GM21367 (cell line): ENCODE results near the gene TBC1D26.
"Not testable (repeated sequence)": the region's sequence is repeated elsewhere in the genome, so short reads cannot be mapped to it uniquely, and the experiment has no call there.

Experiments used
- ATAC-seq: cut with Tn5 transposase; IDR thresholded peaks from one replicate; pipeline ENCODE4 v1.9.1; 2021; ENCODE audit not compliant: unreplicated experiment

Gene TBC1D26

GRCh38 chr17:15742921-15743320 lies 10.8 kb downstream of the TBC1D26 start:
- no peak for ATAC-seq

GRCh38 chr17:15744074-15744676 lies 12.1 kb downstream of the TBC1D26 start:
- no peak for ATAC-seq

DNA sequence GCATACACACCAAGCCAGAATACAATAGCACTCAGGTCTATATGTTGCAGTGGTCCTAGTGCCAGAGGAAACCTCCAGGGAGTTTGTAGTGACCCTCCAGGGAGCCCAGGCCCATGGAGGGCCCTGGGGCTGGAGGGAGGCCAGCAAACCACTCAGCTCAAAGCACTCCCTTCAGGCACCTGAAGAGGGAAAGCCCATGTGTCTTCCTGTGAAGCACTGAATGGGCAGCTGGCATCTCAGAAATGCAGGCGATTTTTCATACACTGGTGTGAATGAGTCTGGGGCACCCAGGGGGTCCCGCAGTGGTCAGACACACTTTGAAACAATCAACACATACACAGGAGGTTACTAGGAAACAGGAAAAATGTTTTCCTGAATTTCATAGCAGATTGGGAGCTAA lies 12.8 kb downstream of the TBC1D26 start:
- ATAC-seq = no peak

DNA sequence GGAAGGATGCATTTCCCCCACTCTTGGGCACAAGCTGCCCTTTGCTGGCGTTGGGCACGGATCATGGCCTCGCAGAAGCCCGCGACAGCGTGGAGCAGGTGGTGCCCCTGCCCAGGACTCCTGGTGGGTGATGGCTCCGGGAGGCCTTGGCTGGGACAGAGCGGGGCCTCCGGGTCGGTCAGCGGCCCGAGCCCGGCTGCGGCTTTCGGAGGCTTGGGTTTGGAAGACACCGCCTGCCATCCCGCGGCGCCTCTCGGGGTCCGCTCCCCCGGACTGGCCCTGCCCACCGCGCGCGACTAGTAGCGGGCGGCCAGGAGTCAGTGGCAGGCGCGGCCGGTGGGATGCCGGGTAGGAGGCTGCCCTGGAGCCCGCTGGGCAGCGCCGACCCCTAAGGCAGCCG lies 17.3 kb downstream of the TBC1D26 start:
- not testable (repeated sequence) for ATAC-seq

DNA sequence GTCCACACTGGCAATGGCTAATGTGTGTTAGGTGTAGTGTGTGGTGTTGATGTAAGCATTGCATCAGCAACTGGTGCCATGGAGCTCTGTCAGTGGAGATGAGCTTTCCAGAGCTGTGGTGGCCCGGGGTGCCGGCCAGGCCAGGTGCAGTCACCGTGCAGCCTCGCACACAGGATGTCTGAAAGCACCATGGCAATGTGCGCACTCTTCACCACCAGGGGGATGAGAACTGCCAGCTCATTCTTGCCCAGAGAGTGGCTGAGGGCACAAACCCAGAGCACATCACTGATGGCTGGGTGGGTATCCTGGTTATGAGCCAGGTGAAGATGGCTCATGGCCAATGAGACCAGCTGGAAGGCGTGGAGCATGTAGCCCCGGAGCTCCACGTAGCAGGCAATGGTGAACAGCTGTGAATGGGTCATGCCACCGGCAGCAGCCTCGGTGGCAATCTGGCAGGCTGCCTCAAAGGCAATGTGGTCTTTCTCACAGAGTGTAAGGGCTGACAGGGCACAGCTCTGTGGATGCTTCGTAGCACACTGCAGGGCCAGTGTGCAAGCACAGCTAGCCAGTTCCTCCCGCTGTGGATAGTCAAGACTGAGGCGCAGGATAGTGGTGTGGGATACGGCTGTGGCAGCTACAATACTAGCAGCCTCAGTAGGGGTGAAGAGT lies 36.9 kb downstream of the TBC1D26 start:
- not testable (repeated sequence) for ATAC-seq

- ATAC-seq = not testable (repeated sequence)
These were observed 38.6 kb downstream of the TBC1D26 start for GRCh38 chr17:15770679-15771078.

GRCh38 chr17:15776871-15777270 lies 44.8 kb downstream of the TBC1D26 start:
- no peak for ATAC-seq

DNA sequence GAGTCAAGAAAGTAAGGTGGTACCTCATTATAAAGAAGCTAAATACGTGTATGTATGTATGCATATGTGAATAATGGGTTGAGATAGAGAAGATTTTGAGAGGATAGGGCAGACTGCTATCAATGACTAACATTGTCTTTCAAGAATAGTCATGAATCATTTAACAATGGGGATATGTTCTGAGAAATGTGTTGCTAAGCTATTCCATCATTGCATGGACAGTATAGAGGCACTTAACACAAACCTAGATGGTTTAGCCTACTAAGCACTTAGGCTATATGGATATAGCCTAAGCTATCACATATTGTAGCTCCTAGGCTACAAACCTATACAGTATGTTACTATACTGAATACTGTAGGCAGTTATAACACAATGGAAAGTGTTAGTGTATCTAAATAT lies 45.2 kb downstream of the TBC1D26 start:
- no peak for ATAC-seq

DNA sequence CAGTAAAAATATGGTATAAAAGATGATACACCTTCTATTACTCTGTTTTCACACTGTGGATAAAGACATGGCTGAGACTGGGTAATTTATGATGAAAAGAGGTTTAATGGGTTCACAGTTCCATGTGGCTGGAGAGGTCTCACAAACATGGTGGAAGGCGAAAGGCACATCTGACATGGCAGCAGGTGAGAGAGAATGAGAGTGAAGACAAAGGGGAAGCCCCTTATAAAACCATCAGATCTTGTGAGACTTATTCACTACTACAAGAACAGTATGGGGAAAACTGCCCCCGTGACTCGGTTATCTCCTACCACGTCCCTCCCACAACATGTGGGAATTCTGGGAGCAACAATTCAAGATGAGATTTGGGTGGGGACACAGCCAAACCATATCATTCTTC lies 45.6 kb downstream of the TBC1D26 start:
- ATAC-seq = no peak

DNA sequence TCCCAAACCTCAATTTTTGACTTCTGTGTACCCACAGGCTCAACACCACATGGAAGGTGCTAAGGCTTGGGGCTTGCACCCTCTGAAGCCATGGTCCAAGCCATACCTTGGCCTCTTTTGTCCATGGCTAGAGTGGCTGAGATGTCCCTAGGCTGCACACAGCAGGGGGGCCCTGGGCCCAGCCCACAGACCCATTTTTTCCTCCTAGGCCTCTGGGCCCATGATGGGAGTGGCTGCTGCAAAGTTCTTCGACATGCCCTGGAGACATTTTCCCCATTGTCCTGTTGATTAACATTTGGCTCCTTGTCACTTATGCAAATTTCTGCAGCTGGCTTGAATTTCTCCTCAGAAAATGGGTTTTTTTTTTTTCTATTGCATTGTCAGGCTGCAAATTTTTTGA lies 47.0 kb downstream of the TBC1D26 start:
- no peak for ATAC-seq

DNA sequence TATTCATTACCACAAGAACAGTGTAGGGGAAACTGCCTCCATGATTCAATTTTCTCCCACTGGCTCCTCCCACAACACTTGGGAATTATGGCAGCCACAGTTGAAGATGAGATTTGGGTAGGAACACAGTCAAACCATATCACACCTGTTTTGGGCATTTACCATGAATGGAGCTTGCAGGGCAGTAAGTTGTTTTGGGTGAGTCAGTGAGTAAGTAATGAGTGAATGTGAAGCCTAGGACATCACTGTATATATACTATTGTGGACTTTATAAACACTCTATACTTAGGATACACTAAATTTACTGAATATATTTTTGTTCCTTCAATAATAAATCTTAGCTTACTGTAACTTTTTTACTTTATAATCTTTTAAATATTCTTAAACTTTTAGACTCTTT lies 48.1 kb downstream of the TBC1D26 start:
- ATAC-seq = no peak

DNA sequence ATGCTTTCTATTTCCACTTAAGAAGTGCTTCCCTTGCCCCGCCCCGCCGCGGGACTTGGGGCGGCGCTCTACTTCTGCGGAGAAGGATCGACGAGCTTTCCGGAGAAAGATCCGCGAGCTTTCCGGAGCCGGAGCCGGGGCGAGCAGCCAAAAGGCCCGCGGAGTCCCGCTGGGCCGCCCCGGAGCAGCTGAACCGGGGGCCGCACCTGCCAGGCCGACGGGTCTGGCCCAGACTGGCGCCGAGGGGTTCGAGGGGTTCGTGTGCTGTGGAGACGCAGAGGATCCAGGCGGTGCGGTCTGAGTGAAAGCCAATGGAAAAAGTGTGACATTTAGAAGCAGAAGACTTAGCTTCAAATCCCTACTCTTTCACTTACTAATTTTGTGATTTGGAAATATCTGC lies 50.8 kb downstream of the TBC1D26 start:
- ATAC-seq = no peak

DNA sequence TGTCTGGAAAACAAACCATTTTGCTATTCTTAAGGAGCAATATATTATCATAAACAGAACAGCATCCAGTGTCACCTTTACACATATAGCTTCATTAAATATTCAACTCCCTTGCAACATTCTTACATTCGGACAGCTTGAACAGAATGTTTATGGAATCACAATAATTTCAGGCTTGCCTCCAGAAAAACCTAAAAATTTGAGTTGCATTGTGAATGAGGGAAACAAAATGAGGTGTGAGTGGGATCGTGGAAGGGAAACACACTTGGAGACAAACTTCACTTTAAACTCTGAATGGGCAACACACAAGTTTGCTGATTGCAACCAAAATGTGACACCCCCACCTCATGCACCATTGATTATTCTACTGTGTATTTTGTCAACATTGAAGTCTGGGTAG lies 51.4 kb downstream of the TBC1D26 start:
- ATAC-seq = no peak

- ATAC-seq = not testable (repeated sequence)
These were observed 52.3 kb downstream of the TBC1D26 start for GRCh38 chr17:15784351-15784750.

- not testable (repeated sequence) for ATAC-seq
These were observed 55.4 kb downstream of the TBC1D26 start for GRCh38 chr17:15787363-15788075.

- ATAC-seq = not testable (repeated sequence)
These were observed 56.3 kb downstream of the TBC1D26 start for GRCh38 chr17:15788365-15788764.
